CD4-positive, CD25-positive, alpha-beta regulatory T cell (primary cell): ENCODE data around the gene DVL2. TPM values are rescaled to one million over a fixed set of nuclear protein-coding genes. Genes with fewer than 3 reads are reported as not detected.

ENCODE experiments used
- ATAC-seq, 2 donors: fragments of 150-1000 bp; cut with Tn5 transposase; one replicate each; pipeline ENCODE4 v1.10.0; 2021; ENCODE audit warnings: low read depth in 2 of 2, moderate number of reproducible peaks in 2 of 2, moderate library complexity in 1 of 2
- DNase-seq, 3 donors: peaks; one replicate each; pipeline versions ENCODE4 v3.0.0 to v3.0.0-alpha.2; 2012 to 2022; ENCODE audit warnings: mixed read lengths in 1 of 3
- H3K27ac ChIP-seq: one replicate; pipeline ENCODE4 v1.7.0; 2013; ENCODE audit warnings: mild to moderate bottlenecking, low read length; ENCODE audit not compliant: insufficient read depth, poor library complexity, severe bottlenecking
- H3K27me3 ChIP-seq: one replicate; pipeline ENCODE4 v1.7.0; 2013; ENCODE audit warnings: low read length; ENCODE audit not compliant: control insufficient read depth, insufficient read depth
- H3K36me3 ChIP-seq: one replicate; pipeline ENCODE4 v1.7.0; 2013; ENCODE audit warnings: mild to moderate bottlenecking, low read length, moderate library complexity; ENCODE audit not compliant: control insufficient read depth, insufficient read depth
- H3K4me1 ChIP-seq: 2 replicates; pipeline ENCODE4 v1.7.0; 2013; ENCODE audit warnings: mild to moderate bottlenecking, low read length; ENCODE audit not compliant: insufficient read depth, control insufficient read depth, poor library complexity, severe bottlenecking
- H3K4me3 ChIP-seq: one replicate; pipeline ENCODE4 v1.7.0; 2013; ENCODE audit warnings: low read depth, mild to moderate bottlenecking, low read length, moderate library complexity
- H3K9me3 ChIP-seq, 2 experiments: 1 replicate in 1 of 2; 2 replicates in 1 of 2; pipeline ENCODE4 v1.7.0; 2013; ENCODE audit warnings: low read length in 2 of 2, mild to moderate bottlenecking in 1 of 2, moderate library complexity in 1 of 2; ENCODE audit not compliant: control insufficient read depth in 2 of 2
- H3K27ac Mint-ChIP-seq, 3 donors: one replicate each; pipeline ENCODE4 v1.8.0; 2020 to 2022; ENCODE audit warnings: mild to moderate bottlenecking in 3 of 3, mixed read lengths in 3 of 3, moderate library complexity in 2 of 3
- H3K27me3 Mint-ChIP-seq: one replicate; pipeline ENCODE4 v1.8.0; 2022; ENCODE audit warnings: mild to moderate bottlenecking, mixed read lengths
- H3K36me3 Mint-ChIP-seq: one replicate; pipeline ENCODE4 v1.8.0; 2020; ENCODE audit warnings: mixed read lengths
- H3K4me1 Mint-ChIP-seq, 4 donors: one replicate each; pipeline ENCODE4 v1.8.0; 2020 to 2022; ENCODE audit warnings: mixed read lengths in 4 of 4, mild to moderate bottlenecking in 1 of 4
- H3K4me3 Mint-ChIP-seq, 4 donors: one replicate each; pipeline ENCODE4 v1.8.0; 2020 to 2022; ENCODE audit warnings: mild to moderate bottlenecking in 4 of 4, mixed read lengths in 4 of 4, moderate library complexity in 3 of 4
- H3K9me3 Mint-ChIP-seq, 7 donors: one replicate each; pipeline ENCODE4 v1.8.0; 2020 to 2022; ENCODE audit warnings: mixed read lengths in 7 of 7, mild to moderate bottlenecking in 3 of 7, moderate library complexity in 2 of 7
- polyA plus RNA-seq, 4 donors: library from polyadenylated mRNA; unstranded; fragments of 300-500 nt; fragmentation: Illumina TruSeq; gene quantifications; one replicate each; pipeline ENCODE4 v1.2.3, GENCODE V29; 2021
- total RNA-seq: library from RNA; stranded (reverse); gene quantifications from one replicate; pipeline ENCODE4 v1.2.3, GENCODE V29; 2022

Gene DVL2
- total and polyA plus RNA-seq, 5 donors from 2014 or later = 10.5 to 35.8 (median 15.8) TPM

DNA sequence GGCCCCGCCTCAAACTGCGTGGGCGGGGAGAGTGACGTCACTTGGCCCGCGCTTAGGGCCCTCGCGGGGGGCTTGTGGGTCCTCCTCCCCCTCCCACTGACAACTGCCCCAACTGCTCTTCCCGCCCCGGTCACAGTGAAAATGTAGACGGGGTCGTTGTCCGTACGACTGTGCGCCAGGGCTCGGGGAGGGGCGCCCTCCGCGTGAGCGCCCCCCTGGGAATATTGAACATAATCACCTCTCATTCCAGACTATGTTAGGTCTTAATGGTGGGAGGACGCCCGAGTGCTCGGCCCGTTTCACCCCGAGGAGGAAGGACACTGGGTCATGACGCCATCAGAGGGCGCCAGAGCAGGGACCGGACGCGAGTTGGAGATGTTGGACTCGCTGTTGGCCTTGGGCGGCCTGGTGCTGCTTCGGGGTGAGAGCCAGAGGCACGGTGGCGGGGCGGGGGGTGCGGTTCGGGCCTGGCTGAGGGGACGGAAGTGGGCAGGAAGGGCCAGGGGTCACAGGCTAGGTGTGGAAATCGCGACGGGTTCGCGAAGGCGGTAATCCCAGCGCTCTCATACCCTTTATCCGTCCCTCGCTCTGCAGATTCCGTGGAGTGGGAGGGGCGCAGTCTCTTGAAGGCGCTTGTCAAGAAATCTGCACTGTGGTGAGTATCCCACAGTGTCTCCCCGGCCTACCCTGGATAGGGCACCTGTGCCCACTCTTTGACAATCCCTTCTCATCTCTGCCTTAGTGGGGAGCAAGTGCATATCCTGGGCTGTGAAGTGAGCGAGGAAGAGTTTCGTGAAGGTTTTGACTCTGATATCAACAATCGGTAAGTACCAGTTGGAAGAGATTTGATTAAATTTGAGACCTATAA, 18.1 kb upstream of the DVL2 start, which contains the start of gene ELP5:
Gene ELP5, plus strand, starts transcription at position 40 of the 868 bp plus-strand sequence. Its CDS starts 336 bp downstream, at position 376.
- H3K9me3 Mint-ChIP-seq = no peaks in the 10 kb centered on the region

DNA sequence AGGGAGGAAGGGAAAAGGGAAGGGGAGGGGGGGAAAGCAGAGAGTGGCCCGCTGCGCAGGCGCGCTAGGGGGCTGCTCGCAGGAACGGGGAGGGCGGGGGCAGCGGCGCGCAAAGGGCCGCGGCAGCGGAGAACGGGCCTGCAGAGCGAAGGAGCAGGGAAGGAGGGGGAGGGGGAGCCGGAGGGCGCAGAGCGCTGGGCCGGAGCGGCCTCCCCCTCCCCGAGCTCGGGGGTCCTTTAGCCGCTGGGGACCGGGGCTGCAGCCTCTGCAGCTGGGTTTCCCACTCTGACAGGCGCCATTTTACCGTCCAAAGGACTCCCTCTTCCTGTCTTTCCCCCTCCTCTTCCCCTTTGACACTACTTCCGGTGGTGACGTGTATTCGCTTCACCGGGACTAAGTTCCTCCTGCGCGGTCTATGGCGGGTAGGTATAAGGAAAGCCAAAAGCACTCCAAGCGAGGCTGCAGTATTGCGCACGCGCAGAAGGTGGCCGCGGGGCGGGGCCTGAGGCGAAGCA, 17.4 kb upstream of the DVL2 start, which contains the start of gene CTDNEP1:
Gene CTDNEP1, minus strand, starts transcription at position 74 of the 515 bp plus-strand sequence. CDS start 438 bp downstream, outside the sequence.
- Mint-ChIP-seq H3K4me3 (peak within 1 kb of the TSS; percentile 95 to 97 (median 96)), H3K27ac (peak within 1 kb of the TSS; percentile 99 to 100 (median 99)), H3K36me3 (peaks cover 9% of the 10 kb centered on the region)

More for the DNA sequence above, 18.1 kb upstream of the DVL2 start, which contains the start of gene ELP5:
- H3K9me3 ChIP-seq = no peaks in the 10 kb centered on the region
- H3K4me3 Mint-ChIP-seq = peak within 1 kb of the TSS; percentile 95 to 97 (median 96)
- peak within 1 kb of the TSS; percentile 100 for H3K27ac ChIP-seq
- peaks cover 11 to 45% (median 31%) of the 10 kb centered on the region in 4 donors for H3K4me1 Mint-ChIP-seq
- no peaks in the 10 kb centered on the region for H3K27me3 ChIP-seq
- H3K27ac Mint-ChIP-seq = peak within 1 kb of the TSS; percentile 99 to 100 (median 99)
- peak; percentile 33 to 48 for ATAC-seq
- peaks cover 41% of the 10 kb centered on the region for H3K4me1 ChIP-seq
- peak within 1 kb of the TSS; percentile 77 for H3K4me3 ChIP-seq
- peak; percentile 82 to 92 (median 86) for DNase-seq
- peaks cover 11% of the 10 kb centered on the region for H3K36me3 Mint-ChIP-seq
- no peaks in the 10 kb centered on the region for H3K27me3 Mint-ChIP-seq
- H3K36me3 ChIP-seq = peaks cover 12% of the 10 kb centered on the region

DNA sequence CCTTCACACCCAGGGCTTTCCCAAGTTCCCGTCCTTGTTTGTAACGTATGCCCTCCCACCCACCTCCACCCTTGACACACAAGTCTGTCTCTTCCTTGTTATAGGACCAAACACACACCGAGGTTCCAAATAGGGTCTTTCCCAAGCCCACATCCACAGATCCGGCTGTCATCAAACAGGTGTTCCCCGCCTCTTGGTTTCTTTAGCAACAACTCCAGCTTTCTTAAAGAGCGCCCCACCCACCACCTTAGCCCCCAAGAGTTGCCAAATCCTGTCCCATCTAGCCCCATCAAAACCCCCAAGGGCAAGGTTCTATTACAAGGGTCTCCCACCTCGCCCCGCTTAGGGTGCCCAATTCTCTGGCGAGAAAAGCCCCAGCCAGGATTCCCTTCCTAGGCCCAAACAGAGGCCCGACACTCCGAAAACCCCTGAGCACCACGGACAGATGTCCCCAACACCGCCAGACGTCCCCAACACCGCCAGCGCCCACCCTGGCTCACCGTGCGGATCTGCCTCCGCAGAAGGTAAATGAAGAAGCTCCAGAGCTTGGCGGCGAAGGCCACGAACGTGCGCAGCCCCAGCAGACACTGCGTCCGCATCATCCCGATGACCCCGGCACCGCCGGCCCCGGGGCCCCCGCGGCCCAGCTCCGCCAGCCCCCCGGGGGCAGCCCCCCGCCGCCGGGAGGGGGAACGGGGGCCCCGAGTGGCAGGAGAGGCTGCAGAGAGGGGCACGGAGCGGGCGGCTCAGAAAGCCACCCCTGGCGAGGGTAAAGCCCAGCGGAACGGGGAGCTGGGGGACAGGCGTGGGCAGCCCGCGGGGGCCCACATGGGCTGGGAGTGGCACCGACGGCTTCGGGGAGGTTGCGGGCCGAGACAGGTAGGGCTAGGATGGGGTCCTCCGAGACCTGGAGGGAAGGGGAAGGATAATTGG, 16.6 kb upstream of the DVL2 start:
- no peak for DNase-seq
- Histone ChIP-seq H3K9me3 (no peaks in the 10 kb centered on the region), H3K27ac (peak overlapping the region; percentile 100), H3K36me3 (peaks cover 17% of the 10 kb centered on the region), H3K27me3 (no peaks in the 10 kb centered on the region), H3K4me3 (peak overlapping the region; percentile 77), H3K4me1 (peaks cover 41% of the 10 kb centered on the region)
- peaks cover 11 to 54% (median 38%) of the 10 kb centered on the region in 4 donors for H3K4me1 Mint-ChIP-seq
- ATAC-seq = no peak
- H3K27me3 Mint-ChIP-seq = no peaks in the 10 kb centered on the region
- no peaks in the 10 kb centered on the region for H3K9me3 Mint-ChIP-seq
- peak overlapping the region; percentile 90 to 96 (median 91) for H3K27ac Mint-ChIP-seq
- peaks cover 12% of the 10 kb centered on the region for H3K36me3 Mint-ChIP-seq
- peak overlapping the region; percentile 89 to 97 (median 96) for H3K4me3 Mint-ChIP-seq

More for the DNA sequence above, 17.4 kb upstream of the DVL2 start, which contains the start of gene CTDNEP1:
- Mint-ChIP-seq H3K4me1 (peaks cover 11 to 50% (median 34%) of the 10 kb centered on the region in 4 donors), H3K9me3 (no peaks in the 10 kb centered on the region), H3K27me3 (no peaks in the 10 kb centered on the region)
- H3K27ac ChIP-seq = peak within 1 kb of the TSS; percentile 100
- peak; percentile 92 to 94 for ATAC-seq
- H3K9me3 ChIP-seq = no peaks in the 10 kb centered on the region
- DNase-seq = peak; percentile 98 to 99 (median 99)
- peak within 1 kb of the TSS; percentile 77 for H3K4me3 ChIP-seq
- H3K4me1 ChIP-seq = peaks cover 41% of the 10 kb centered on the region
- H3K36me3 ChIP-seq = peaks cover 13% of the 10 kb centered on the region
- H3K27me3 ChIP-seq = no peaks in the 10 kb centered on the region

DNA sequence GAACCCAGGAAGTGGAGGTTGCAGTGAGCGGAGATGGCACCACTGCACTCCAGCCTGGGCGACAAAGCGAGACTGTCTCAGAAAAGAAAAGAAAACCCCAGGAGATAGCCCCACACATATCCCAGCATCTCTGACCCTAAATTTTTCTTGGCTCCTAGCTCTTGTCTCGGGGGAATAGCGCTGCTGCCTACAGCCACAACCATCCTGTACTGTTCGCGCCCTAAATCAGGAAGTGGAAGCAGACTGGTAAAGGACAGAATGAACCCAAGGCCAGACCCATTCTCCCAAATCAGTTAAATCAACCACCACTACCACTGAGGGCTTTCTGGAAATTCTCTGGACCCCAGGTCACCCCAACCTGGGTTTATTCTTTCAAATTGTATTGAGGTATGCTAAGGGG, 15.5 kb upstream of the DVL2 start:
- Mint-ChIP-seq H3K27me3 (peaks cover under 1% of the 10 kb centered on the region), H3K27ac (peak overlapping the region in 2 of 3 donors; percentile 20 to 90), H3K4me1 (peaks cover 11 to 54% (median 37%) of the 10 kb centered on the region in 4 donors), H3K4me3 (peak overlapping the region; percentile 89 to 97 (median 92)), H3K9me3 (no peaks in the 10 kb centered on the region), H3K36me3 (peaks cover 13% of the 10 kb centered on the region)
- Histone ChIP-seq H3K4me3 (peak overlapping the region; percentile 77), H3K9me3 (no peaks in the 10 kb centered on the region), H3K4me1 (peaks cover 41% of the 10 kb centered on the region), H3K27me3 (no peaks in the 10 kb centered on the region), H3K36me3 (peaks cover 23% of the 10 kb centered on the region), H3K27ac (peak overlapping the region; percentile 100)
- no peak for ATAC-seq
- DNase-seq = no peak

DNA sequence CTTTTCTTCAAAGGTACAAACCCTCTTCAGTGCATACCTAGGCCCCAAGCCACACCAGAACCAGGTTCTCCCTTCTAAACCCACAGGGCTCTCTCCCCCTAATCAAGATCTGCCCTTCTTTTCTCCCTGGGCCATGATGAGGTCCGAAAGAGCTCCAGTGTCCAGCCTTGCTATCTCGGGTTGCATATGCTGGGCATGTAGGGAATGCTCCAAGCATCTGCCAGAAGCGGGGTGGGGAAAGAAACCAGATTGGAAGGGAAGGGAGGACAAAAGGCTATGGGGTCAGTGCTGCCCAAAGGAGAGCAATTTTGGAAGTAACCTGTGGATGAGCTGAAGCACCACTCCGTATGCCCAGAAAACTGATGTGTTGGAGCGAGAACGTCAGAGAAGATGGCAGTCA, 14.9 kb upstream of the DVL2 start:
- Histone ChIP-seq H3K36me3 (peaks cover 25% of the 10 kb centered on the region), H3K27ac (no peak overlapping the region), H3K4me3 (no peak overlapping the region), H3K9me3 (no peaks in the 10 kb centered on the region), H3K4me1 (peaks cover 41% of the 10 kb centered on the region), H3K27me3 (no peaks in the 10 kb centered on the region)
- no peaks in the 10 kb centered on the region for H3K9me3 Mint-ChIP-seq
- H3K27ac Mint-ChIP-seq = peak overlapping the region in 2 of 3 donors; percentile 55 to 90
- peaks cover 19% of the 10 kb centered on the region for H3K36me3 Mint-ChIP-seq
- peak overlapping the region; percentile 89 to 93 (median 91) for H3K4me3 Mint-ChIP-seq
- peaks cover 4% of the 10 kb centered on the region for H3K27me3 Mint-ChIP-seq
- no peak for DNase-seq
- H3K4me1 Mint-ChIP-seq = peaks cover 11 to 54% (median 36%) of the 10 kb centered on the region in 4 donors
- no peak for ATAC-seq

DNA sequence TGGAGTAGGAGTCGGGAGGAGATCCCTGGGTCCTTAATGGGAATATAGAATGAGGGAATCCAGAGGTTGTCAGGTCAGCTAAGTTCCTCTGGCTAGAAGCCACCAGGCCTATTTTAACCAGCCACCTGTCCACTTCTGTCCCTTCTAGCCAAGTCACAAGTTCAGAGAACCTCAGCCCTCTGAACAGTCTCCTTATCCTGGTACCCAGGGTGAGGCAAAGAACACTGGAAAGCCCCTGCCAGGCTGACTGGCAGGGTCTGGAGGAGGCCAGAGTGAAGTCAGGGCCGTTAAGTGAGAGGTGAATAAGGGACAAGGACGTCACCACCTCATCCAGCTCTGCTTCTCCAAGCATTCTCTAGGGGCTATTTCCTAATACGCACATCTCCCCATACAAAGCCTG, 14.5 kb upstream of the DVL2 start:
- peaks cover 4% of the 10 kb centered on the region for H3K27me3 Mint-ChIP-seq
- ATAC-seq (no peak), DNase-seq (no peak)
- no peak overlapping the region for H3K27ac ChIP-seq
- H3K4me1 ChIP-seq = peaks cover 41% of the 10 kb centered on the region
- H3K4me1 Mint-ChIP-seq = peaks cover 7 to 52% (median 35%) of the 10 kb centered on the region in 4 donors
- H3K4me3 Mint-ChIP-seq = peak overlapping the region; percentile 89 to 93 (median 91)
- H3K27me3 ChIP-seq = no peaks in the 10 kb centered on the region
- peaks cover 27% of the 10 kb centered on the region for H3K36me3 ChIP-seq
- peaks cover 19% of the 10 kb centered on the region for H3K36me3 Mint-ChIP-seq
- peak overlapping the region in 1 of 3 donors; percentile 90 for H3K27ac Mint-ChIP-seq
- H3K9me3 Mint-ChIP-seq = no peaks in the 10 kb centered on the region
- H3K9me3 ChIP-seq = no peaks in the 10 kb centered on the region
- H3K4me3 ChIP-seq = no peak overlapping the region

DNA sequence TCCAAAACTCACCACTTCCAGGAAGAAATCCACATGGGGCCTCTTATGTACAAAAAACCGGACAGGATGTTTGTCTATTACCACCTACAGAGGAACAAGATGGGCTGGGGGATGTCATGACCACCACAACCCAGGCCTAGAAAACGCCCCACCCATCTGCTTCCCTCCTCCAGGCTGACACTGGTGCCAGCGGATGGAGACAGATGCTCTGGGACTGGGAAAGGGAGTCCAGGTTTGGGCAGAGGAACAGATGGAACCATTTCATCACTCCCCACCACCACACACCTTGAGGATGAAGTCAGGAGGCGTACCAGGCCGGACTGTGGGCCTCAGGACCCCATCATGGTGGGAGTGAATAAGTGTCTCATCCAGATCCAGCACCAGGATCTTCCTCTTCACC, 12.5 kb upstream of the DVL2 start:
- DNase-seq (no peak), ATAC-seq (no peak)
- H3K27me3 ChIP-seq = no peaks in the 10 kb centered on the region
- no peak overlapping the region for H3K27ac ChIP-seq
- peaks cover 14% of the 10 kb centered on the region for H3K27me3 Mint-ChIP-seq
- peak overlapping the region in 3 of 4 donors; percentile 17 to 70 (median 56) for H3K4me3 Mint-ChIP-seq
- H3K4me1 Mint-ChIP-seq = peaks cover 5 to 50% (median 32%) of the 10 kb centered on the region in 4 donors
- H3K36me3 ChIP-seq = peaks cover 27% of the 10 kb centered on the region
- H3K9me3 ChIP-seq = no peaks in the 10 kb centered on the region
- H3K4me3 ChIP-seq = no peak overlapping the region
- no peaks in the 10 kb centered on the region for H3K9me3 Mint-ChIP-seq
- H3K27ac Mint-ChIP-seq = peak overlapping the region in 1 of 3 donors; percentile 60
- H3K4me1 ChIP-seq = peaks cover 37% of the 10 kb centered on the region
- peaks cover 19% of the 10 kb centered on the region for H3K36me3 Mint-ChIP-seq
